Hepatocyte (in vitro differentiated cells): ENCODE data around the gene ZNF488. TPM values are rescaled to one million over a fixed set of nuclear protein-coding genes. Genes with fewer than 3 reads are reported as not detected.

Experiments used
- DNase-seq: peaks from one replicate; pipeline ENCODE4 v3.0.0-alpha.2; 2016; ENCODE audit warnings: low spot score
- H2AFZ ChIP-seq: fragments of 200-600 bp; sonication (generic); 2 replicates; pipeline ENCODE4 v1.6.0; 2016; ENCODE audit warnings: antibody characterized with exemption, mild to moderate bottlenecking
- H3K27ac ChIP-seq: fragments of 200-600 bp; sonication (generic); 2 replicates; pipeline ENCODE4 v1.5.1; 2016; ENCODE audit warnings: mild to moderate bottlenecking
- H3K27me3 ChIP-seq: fragments of 200-600 bp; sonication (generic); 2 replicates; pipeline ENCODE4 v1.6.1; 2016
- H3K36me3 ChIP-seq: fragments of 200-600 bp; sonication (generic); replicated peaks from 2 replicates; pipeline ENCODE4 v1.5.1; 2016; ENCODE audit warnings: low read depth; ENCODE audit not compliant: insufficient read depth
- H3K4me1 ChIP-seq: fragments of 200-600 bp; sonication (generic); 2 replicates; pipeline ENCODE4 v1.5.1; 2016; ENCODE audit warnings: mild to moderate bottlenecking, moderate library complexity; ENCODE audit not compliant: insufficient read depth
- H3K4me2 ChIP-seq: fragments of 200-600 bp; sonication (generic); 2 replicates; pipeline ENCODE4 v1.6.0; 2016
- H3K4me3 ChIP-seq: fragments of 200-600 bp; sonication (generic); 2 replicates; pipeline ENCODE4 v1.5.1; 2016; ENCODE audit warnings: mild to moderate bottlenecking
- H3K79me2 ChIP-seq: fragments of 200-600 bp; sonication (generic); 2 replicates; pipeline ENCODE4 v1.6.0; 2017; ENCODE audit warnings: mild to moderate bottlenecking
- H3K9me2 ChIP-seq: fragments of 200-600 bp; sonication (generic); replicated peaks from 2 replicates; pipeline ENCODE4 v1.6.0; 2017; ENCODE audit warnings: mild to moderate bottlenecking; ENCODE audit not compliant: insufficient read depth
- H3K9me3 ChIP-seq: fragments of 200-600 bp; sonication (generic); 2 replicates; pipeline ENCODE4 v1.5.1; 2016; ENCODE audit warnings: low read depth, mild to moderate bottlenecking
- H4K20me1 ChIP-seq: fragments of 200-600 bp; sonication (generic); 2 replicates; pipeline ENCODE4 v1.6.0; 2016; ENCODE audit warnings: mild to moderate bottlenecking; ENCODE audit not compliant: insufficient read depth, poor library complexity, severe bottlenecking
- CTCF ChIP-seq: fragments of 200-600 bp; sonication (generic); IDR thresholded peaks from 2 replicates; pipeline ENCODE4 v1.5.1; 2016; ENCODE audit warnings: antibody characterized with exemption, mild to moderate bottlenecking; ENCODE audit not compliant: poor library complexity
- EZH2 ChIP-seq: fragments of 200-600 bp; sonication (generic); IDR thresholded peaks from 2 replicates; pipeline ENCODE4 v1.6.1; 2016; ENCODE audit warnings: antibody characterized with exemption, mild to moderate bottlenecking, borderline replicate concordance
- EZH2phosphoT487 ChIP-seq: fragments of 200-600 bp; sonication (generic); IDR thresholded peaks from one replicate; pipeline ENCODE4 v1.6.1; 2018; ENCODE audit warnings: antibody characterized with exemption, mild to moderate bottlenecking, low read depth, moderate library complexity; ENCODE audit not compliant: unreplicated experiment, severe bottlenecking
- WGBS: methylation state at CpG from one replicate; pipeline ENCODE4 v1.1.6; 2016; ENCODE audit warnings: low lambda C conversion rate; ENCODE audit errors: missing lambda C conversion rate; 5-methylcytosine and 5-hydroxymethylcytosine counted together
- polyA plus RNA-seq: library from polyadenylated mRNA; unstranded; fragments of >200 nt; fragmentation: Nextera tagmentation; extraction: Ambion mirVana; gene quantifications from 2 replicates; pipeline ENCODE4 v1.2.1, GENCODE V29; 2016
- total RNA-seq: library from RNA; depleted of rRNA; stranded (reverse); fragments of >200 nt; gene quantifications from 2 replicates; pipeline ENCODE4 v1.2.3, GENCODE V29; 2014

ZNF488 gene
- total and polyA plus RNA-seq, 2 experiments from 2014 or later: 1.2 to 2.5 TPM

GRCh38 chr10:47406548-47406869 lies 22.4 kb upstream of the ZNF488 start:
- Histone ChIP-seq H3K4me2 (no peak overlapping the region), H3K4me1 (peaks cover 29% of the 10 kb centered on the region), H4K20me1 (no peaks in the 10 kb centered on the region), H3K27me3 (no peaks in the 10 kb centered on the region), H3K27ac (peak overlapping the region; percentile 56), H3K9me2 (no peaks in the 10 kb centered on the region), H2AFZ (no peak overlapping the region), H3K79me2 (no peaks in the 10 kb centered on the region), H3K4me3 (no peak overlapping the region), H3K36me3 (no peaks in the 10 kb centered on the region), H3K9me3 (no peaks in the 10 kb centered on the region)
- DNase-seq: no peak
- TF ChIP-seq EZH2 (no peak), CTCF (no peak), EZH2phosphoT487 (no peak)
- 85% methylated on average over 4 of the region's 4 CpGs for WGBS

DNA sequence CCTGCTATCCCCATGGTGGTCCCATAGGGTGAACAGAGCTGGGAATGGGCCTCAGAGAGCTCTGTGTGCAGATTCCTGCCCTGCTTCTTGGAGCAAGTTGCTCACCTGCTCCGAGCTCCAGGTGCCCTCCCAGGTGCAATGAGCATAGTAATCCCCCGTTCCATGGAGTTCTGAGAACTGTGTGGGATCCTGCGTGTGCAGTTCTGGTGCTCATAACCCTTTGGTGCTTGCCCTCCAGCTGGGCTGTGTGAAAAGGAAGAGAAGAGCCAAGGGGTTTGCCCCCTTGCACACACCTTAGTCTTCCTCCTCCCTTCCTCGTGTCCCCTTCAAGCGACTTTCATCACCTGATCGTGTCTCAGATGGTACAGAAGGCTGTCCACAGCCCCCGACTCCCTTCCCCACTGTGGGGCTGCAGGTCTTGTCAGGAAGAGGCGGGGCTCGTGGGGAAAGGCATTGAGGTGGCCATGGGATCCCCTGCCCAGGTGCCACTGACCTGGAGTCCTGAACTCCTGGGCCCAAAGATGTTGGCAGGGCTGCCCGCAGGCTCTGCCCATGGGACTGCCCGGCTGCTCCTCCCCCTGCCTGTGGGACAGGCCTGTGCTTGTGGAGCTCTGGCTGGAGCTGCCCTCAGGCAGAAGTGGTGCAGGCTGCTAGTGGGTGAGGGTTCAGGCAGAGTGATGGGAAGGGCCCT lies 21.9 kb upstream of the ZNF488 start:
- H3K4me3 ChIP-seq: no peak overlapping the region
- H3K4me2 ChIP-seq: no peak overlapping the region
- peak overlapping the region; percentile 56 for H3K27ac ChIP-seq
- no peaks in the 10 kb centered on the region for H4K20me1 ChIP-seq
- peaks cover 29% of the 10 kb centered on the region for H3K4me1 ChIP-seq
- H3K9me2 ChIP-seq: no peaks in the 10 kb centered on the region
- H3K27me3 ChIP-seq: no peaks in the 10 kb centered on the region
- no peaks in the 10 kb centered on the region for H3K79me2 ChIP-seq
- WGBS: 96% methylated on average over 11 of the region's 11 CpGs
- no peaks in the 10 kb centered on the region for H3K36me3 ChIP-seq
- H2AFZ ChIP-seq: no peak overlapping the region
- TF ChIP-seq EZH2phosphoT487: no peak
- no peak for TF ChIP-seq EZH2
- no peak for TF ChIP-seq CTCF
- H3K9me3 ChIP-seq: no peaks in the 10 kb centered on the region
- no peak for DNase-seq

DNA sequence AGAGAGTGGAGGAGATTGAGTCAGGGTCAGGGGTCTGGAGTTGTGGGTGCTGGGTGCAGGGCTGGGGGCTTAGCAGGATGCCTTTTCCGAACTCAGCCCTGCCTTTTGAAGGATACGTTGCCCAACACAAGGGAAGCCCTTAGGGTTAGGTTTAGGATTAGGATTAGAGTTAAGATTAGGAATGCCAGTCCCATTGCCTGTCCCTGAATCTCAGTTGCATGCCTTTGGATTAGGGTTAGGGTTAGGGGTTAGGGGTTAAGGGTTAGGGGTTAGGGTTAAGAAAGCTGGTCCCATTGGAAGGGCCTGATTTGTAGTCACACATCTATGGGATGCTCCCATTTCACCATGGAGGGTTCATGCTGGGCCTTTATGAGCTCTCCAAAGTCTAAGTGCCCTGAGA lies 20.8 kb upstream of the ZNF488 start:
- H3K27ac ChIP-seq: no peak overlapping the region
- no peak overlapping the region for H2AFZ ChIP-seq
- no peak for TF ChIP-seq EZH2
- TF ChIP-seq EZH2phosphoT487: no peak
- no peak for TF ChIP-seq CTCF
- WGBS: 92% methylated on average over 2 of the region's 2 CpGs
- no peaks in the 10 kb centered on the region for H3K27me3 ChIP-seq
- H3K9me3 ChIP-seq: no peaks in the 10 kb centered on the region
- no peaks in the 10 kb centered on the region for H3K9me2 ChIP-seq
- H3K4me1 ChIP-seq: peaks cover 29% of the 10 kb centered on the region
- H3K36me3 ChIP-seq: no peaks in the 10 kb centered on the region
- no peaks in the 10 kb centered on the region for H4K20me1 ChIP-seq
- H3K79me2 ChIP-seq: no peaks in the 10 kb centered on the region
- no peak for DNase-seq
- H3K4me3 ChIP-seq: no peak overlapping the region
- no peak overlapping the region for H3K4me2 ChIP-seq

DNA sequence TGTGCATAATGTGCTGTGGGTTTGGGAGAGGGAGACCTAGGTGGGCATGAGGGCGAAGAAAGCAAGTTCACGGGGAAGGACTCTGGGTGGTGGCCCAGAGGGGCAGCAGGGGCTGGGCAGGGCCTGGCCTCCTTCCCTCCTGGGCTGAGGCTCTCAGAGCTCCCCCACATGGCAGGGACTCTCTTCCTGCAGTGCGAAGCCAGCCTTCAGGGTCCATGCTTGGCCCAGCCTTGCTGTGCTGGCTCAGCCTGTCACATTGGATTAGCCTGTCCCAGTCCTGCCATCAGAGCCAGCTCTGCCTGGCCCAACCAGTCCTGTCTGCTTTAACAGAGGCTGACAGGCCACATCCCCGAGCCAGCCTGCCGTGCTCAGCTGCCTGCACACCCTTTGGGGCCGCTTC lies 20.4 kb upstream of the ZNF488 start:
- DNase-seq: no peak
- no peaks in the 10 kb centered on the region for H3K27me3 ChIP-seq
- H3K36me3 ChIP-seq: no peaks in the 10 kb centered on the region
- no peaks in the 10 kb centered on the region for H3K79me2 ChIP-seq
- no peak overlapping the region for H3K4me2 ChIP-seq
- peaks cover 29% of the 10 kb centered on the region for H3K4me1 ChIP-seq
- TF ChIP-seq EZH2phosphoT487: no peak
- TF ChIP-seq CTCF: no peak
- no peak for TF ChIP-seq EZH2
- H4K20me1 ChIP-seq: no peaks in the 10 kb centered on the region
- H3K9me2 ChIP-seq: no peaks in the 10 kb centered on the region
- WGBS: 82% methylated on average over 6 of the region's 6 CpGs
- no peaks in the 10 kb centered on the region for H3K9me3 ChIP-seq
- H3K4me3 ChIP-seq: no peak overlapping the region
- H2AFZ ChIP-seq: no peak overlapping the region
- H3K27ac ChIP-seq: no peak overlapping the region
